H1 (cell line): ENCODE measurements around the gene LRRC43. TPM values are rescaled to one million over a fixed set of nuclear protein-coding genes. Genes with fewer than 3 reads are reported as not detected.

ENCODE experiments used
- CTCF ChIA-PET: fragments of 300-600 bp; sonication (Branson Sonifier 250); formaldehyde crosslinking; loops from one replicate; lab custom pipeline; 2021; ENCODE audit not compliant: partially characterized antibody; lab: Charles Lee
- POLR2A ChIA-PET: fragments of 300-600 bp; sonication (Branson Sonifier 250); formaldehyde crosslinking; loops from one replicate; lab custom pipeline; 2021; ENCODE audit warnings: inconsistent platforms; ENCODE audit not compliant: partially characterized antibody; lab: Charles Lee
- DNase-seq, 2 experiments: peaks; one replicate each; pipeline versions ENCODE4 v3.0.0 to v3.0.0-alpha.2; 2010 to 2022; ENCODE audit warnings: low spot score in 2 of 2, low read depth in 1 of 2, mixed read lengths in 1 of 2
- FAIRE-seq: peaks from 2 replicates; lab custom pipeline; 2011; peaks lifted over from hg19 to GRCh38; lab: Jason Lieb, UNC
- H2AFZ ChIP-seq: 2 replicates; pipeline ENCODE4 v1.8.1; 2012; ENCODE audit warnings: low read length, inconsistent platforms
- H2AK5ac ChIP-seq: 2 replicates; pipeline ENCODE4 v1.6.1; 2013; ENCODE audit warnings: low read depth, low read length
- H2BK120ac ChIP-seq: replicated peaks from 2 replicates; pipeline ENCODE3; 2013; ENCODE audit warnings: low read depth, low read length, inconsistent platforms
- H2BK12ac ChIP-seq: 2 replicates; pipeline ENCODE4 v1.6.1; 2013; ENCODE audit warnings: low read depth, low read length
- H2BK15ac ChIP-seq: 2 replicates; pipeline ENCODE4 v1.6.1; 2013; ENCODE audit warnings: low read length
- H2BK20ac ChIP-seq: 2 replicates; pipeline ENCODE4 v1.6.1; 2013; ENCODE audit warnings: low read length
- H2BK5ac ChIP-seq: 2 replicates; pipeline ENCODE4 v1.6.1; 2013; ENCODE audit warnings: low read depth, low read length
- H3K14ac ChIP-seq: 2 replicates; pipeline ENCODE4 v1.6.1; 2013; ENCODE audit warnings: inconsistent platforms; ENCODE audit not compliant: insufficient read length
- H3K18ac ChIP-seq: 2 replicates; pipeline ENCODE4 v1.6.1; 2013; ENCODE audit warnings: low read length; ENCODE audit errors: extremely low read depth
- H3K23ac ChIP-seq: 2 replicates; pipeline ENCODE4 v1.6.1; 2013; ENCODE audit warnings: inconsistent platforms; ENCODE audit not compliant: insufficient read length
- H3K23me2 ChIP-seq: 2 replicates; pipeline ENCODE4 v1.6.1; 2013; ENCODE audit warnings: low read depth, low read length
- H3K27ac ChIP-seq: 2 replicates; pipeline ENCODE4 v1.6.1; 2011; ENCODE audit warnings: low read depth, low read length, inconsistent platforms
- H3K27me3 ChIP-seq, 4 experiments: replicated peaks in 1 of 4; 1 replicate in 1 of 4; 2 replicates in 3 of 4; pipeline versions ENCODE4 v1.6.1 to v1.8.1; 2011 to 2013; ENCODE audit warnings: low read length in 3 of 4, mild to moderate bottlenecking in 3 of 4, inconsistent platforms in 2 of 4, mixed read lengths in 2 of 4, moderate library complexity in 1 of 4; ENCODE audit not compliant: control insufficient read depth in 3 of 4, insufficient read depth in 3 of 4; ENCODE audit errors: extremely low read depth in 1 of 4
- H3K36me3 ChIP-seq, 4 experiments: 2 replicates each; pipeline versions ENCODE4 v1.6.1 to v1.8.1; 2011 to 2013; ENCODE audit warnings: mild to moderate bottlenecking in 4 of 4, low read length in 3 of 4, moderate library complexity in 2 of 4, control low read depth in 1 of 4, inconsistent platforms in 1 of 4; ENCODE audit not compliant: insufficient read depth in 4 of 4, control insufficient read depth in 2 of 4
- H3K4ac ChIP-seq: replicated peaks from 2 replicates; pipeline ENCODE3; 2013; ENCODE audit warnings: low read length, low read depth, mixed read lengths, inconsistent platforms; ENCODE audit not compliant: insufficient read length
- H3K4me1 ChIP-seq, 4 experiments: replicated peaks in 1 of 4; 1 replicate in 1 of 4; 2 replicates in 3 of 4; pipeline versions ENCODE4 v1.6.1 to v1.8.1; 2011 to 2013; ENCODE audit warnings: low read length in 3 of 4, inconsistent platforms in 2 of 4, mixed read lengths in 1 of 4; ENCODE audit not compliant: insufficient read depth in 4 of 4, control insufficient read depth in 3 of 4
- H3K4me2 ChIP-seq, 2 experiments: 2 replicates each; pipeline versions ENCODE4 v1.6.1 to v1.8.1; 2011 to 2013; ENCODE audit warnings: low read depth in 2 of 2, low read length in 2 of 2, control low read depth in 1 of 2, inconsistent platforms in 1 of 2, mild to moderate bottlenecking in 1 of 2; ENCODE audit not compliant: insufficient read depth in 1 of 2
- H3K4me3 ChIP-seq, 4 experiments: fragments of 200-600, 300-600 bp in 1 of 4; sonication (generic), shearing (Covaris generic), sonication (Bioruptor Twin) in 1 of 4; 2 replicates each; pipeline versions ENCODE4 v1.5.1 to v1.8.1; 2011 to 2016; ENCODE audit warnings: low read length in 4 of 4, low read depth in 3 of 4, control low read depth in 2 of 4, inconsistent platforms in 2 of 4, mild to moderate bottlenecking in 2 of 4, mixed read lengths in 1 of 4, moderate library complexity in 1 of 4; ENCODE audit not compliant: insufficient read depth in 2 of 4; ENCODE audit errors: extremely low read depth in 1 of 4
- H3K56ac ChIP-seq: replicated peaks from 2 replicates; pipeline ENCODE3; 2013; ENCODE audit warnings: low read depth, mild to moderate bottlenecking, mixed read lengths, low read length, inconsistent platforms; ENCODE audit not compliant: insufficient read length
- H3K79me1 ChIP-seq: 2 replicates; pipeline ENCODE4 v1.6.1; 2013; ENCODE audit warnings: low read depth, low read length, control low read depth
- H3K79me2 ChIP-seq, 2 experiments: 2 replicates each; pipeline versions ENCODE4 v1.6.1 to v1.8.1; 2012 to 2013; ENCODE audit warnings: low read length in 2 of 2, mild to moderate bottlenecking in 2 of 2, inconsistent platforms in 1 of 2; ENCODE audit not compliant: insufficient read depth in 2 of 2, control insufficient read depth in 1 of 2
- H3K9ac ChIP-seq, 4 experiments: replicated peaks in 1 of 4; 1 replicate in 1 of 4; 2 replicates in 3 of 4; pipeline versions ENCODE4 v1.6.1 to v1.8.1; 2011 to 2013; ENCODE audit warnings: low read depth in 3 of 4, low read length in 3 of 4, control low read depth in 2 of 4, mild to moderate bottlenecking in 2 of 4, moderate library complexity in 2 of 4, inconsistent platforms in 1 of 4; ENCODE audit errors: extremely low read depth in 1 of 4
- H3K9me3 ChIP-seq, 2 experiments: 2 replicates each; pipeline versions ENCODE4 v1.6.1 to v1.8.1; 2012 to 2013; ENCODE audit warnings: mild to moderate bottlenecking in 2 of 2, moderate library complexity in 2 of 2, control low read depth in 1 of 2, inconsistent platforms in 1 of 2, low read depth in 1 of 2, low read length in 1 of 2, mixed read lengths in 1 of 2; ENCODE audit not compliant: insufficient read depth in 2 of 2
- H4K20me1 ChIP-seq, 2 experiments: replicated peaks in 1 of 2; 2 replicates each; pipeline versions ENCODE3 to v1.8.1; 2011 to 2013; ENCODE audit warnings: inconsistent platforms in 2 of 2, low read length in 2 of 2, mild to moderate bottlenecking in 1 of 2; ENCODE audit not compliant: insufficient read depth in 2 of 2, control insufficient read depth in 1 of 2
- H4K5ac ChIP-seq: 2 replicates; pipeline ENCODE4 v1.6.1; 2013; ENCODE audit warnings: low read length, low read depth, mixed read lengths, inconsistent platforms; ENCODE audit not compliant: insufficient read length
- H4K8ac ChIP-seq: 2 replicates; pipeline ENCODE4 v1.8.0; 2013; ENCODE audit warnings: mild to moderate bottlenecking, moderate library complexity, low read length, inconsistent platforms; ENCODE audit not compliant: insufficient read depth; ENCODE audit errors: extremely low read depth
- H4K91ac ChIP-seq: replicated peaks from 2 replicates; pipeline ENCODE3; 2013; ENCODE audit warnings: low read length, mixed read lengths, inconsistent platforms; ENCODE audit not compliant: insufficient read length
- ASH2L ChIP-seq: fragments of 200-600, 300-600 bp; sonication (generic); IDR thresholded peaks from one replicate; pipeline ENCODE4 v1.7.1; 2017; ENCODE audit warnings: low read length
- ATF2 ChIP-seq: IDR thresholded peaks from 2 replicates; pipeline ENCODE4 v1.6.1; 2012; ENCODE audit warnings: low read length, inconsistent platforms
- CBX5 ChIP-seq: fragments of 300-800, 300-1000 bp; sonication (generic); IDR thresholded peaks from 2 replicates; pipeline ENCODE4 v1.7.1; 2016; ENCODE audit warnings: antibody characterized with exemption, low read length, low read depth
- CREB1 ChIP-seq: IDR thresholded peaks from 2 replicates; pipeline ENCODE4 v1.6.1; 2012; ENCODE audit warnings: inconsistent platforms
- EZH2 ChIP-seq: fragments of 200-600 bp; sonication (generic); IDR thresholded peaks from 2 replicates; pipeline ENCODE4 v1.7.1; 2012; ENCODE audit warnings: low read depth, mild to moderate bottlenecking, moderate library complexity, low read length, inconsistent platforms; ENCODE audit not compliant: severe bottlenecking
- FOSL1 ChIP-seq: IDR thresholded peaks from 2 replicates; pipeline ENCODE4 v1.6.1; 2011; ENCODE audit warnings: mild to moderate bottlenecking, low read depth, low read length, moderate library complexity; ENCODE audit not compliant: insufficient read depth
- KDM5A ChIP-seq: fragments of 200-600 bp; IDR thresholded peaks from 2 replicates; pipeline ENCODE4 v1.7.1; 2012; ENCODE audit warnings: mild to moderate bottlenecking, low read length, inconsistent platforms, mixed read lengths
- POLR2AphosphoS5 ChIP-seq: IDR thresholded peaks from 2 replicates; pipeline ENCODE4 v1.6.1; 2011; ENCODE audit warnings: low read depth, low read length
- RBBP5 ChIP-seq: IDR thresholded peaks from 2 replicates; pipeline ENCODE4 v1.7.1; 2012; ENCODE audit warnings: low read depth, mild to moderate bottlenecking, inconsistent platforms, low read length, moderate library complexity, borderline replicate concordance
- SIRT6 ChIP-seq: IDR thresholded peaks from one replicate; pipeline ENCODE4 v1.7.1; 2012; ENCODE audit warnings: low read length, inconsistent platforms
- SIX5 ChIP-seq: IDR thresholded peaks from 2 replicates; pipeline ENCODE4 v1.6.1; 2011; ENCODE audit warnings: mild to moderate bottlenecking, low read depth, low read length
- USF2 ChIP-seq: IDR thresholded peaks from 2 replicates; pipeline ENCODE4 v1.6.1; 2011; ENCODE audit warnings: low read length, improper control_type of control experiment
- YY1 ChIP-seq: IDR thresholded peaks from 2 replicates; pipeline ENCODE4 v1.6.1; 2011; ENCODE audit warnings: low read depth, mild to moderate bottlenecking, low read length
- WGBS, 2 experiments: shearing (Covaris generic) in 1 of 2; methylation state at CpG; one replicate each; pipeline versions ENCODE4 v1.1.6 to v1.1.7; 2013 to 2015; ENCODE audit warnings: low lambda C conversion rate in 2 of 2, mixed read lengths in 2 of 2, inconsistent platforms in 1 of 2, low coverage in 1 of 2, missing lambda C conversion rate in 1 of 2; ENCODE audit not compliant: insufficient replicate concordance in 2 of 2, insufficient coverage in 1 of 2, insufficient read length in 1 of 2; ENCODE audit errors: extremely low coverage in 1 of 2, missing lambda C conversion rate in 1 of 2; 5-methylcytosine and 5-hydroxymethylcytosine counted together
- polyA plus RNA-seq, 7 experiments: library from polyadenylated mRNA; depleted of rRNA in 3 of 7; stranded (reverse) in 5 of 7; unstranded in 2 of 7; fragments of >200 nt in 5 of 7; fragments of 200-250 nt in 2 of 7; gene quantifications; 1 replicate in 5 of 7; 2 replicates in 1 of 7; 4 replicates in 1 of 7; pipeline versions ENCODE4 v1.2.1 to v1.2.3, GENCODE V29; 2011 to 2013; ENCODE audit warnings: missing spikeins in 2 of 7, mixed read lengths in 2 of 7
- total RNA-seq: library from RNA; stranded (reverse); fragmentation: NEBNext Ultra II Directional; extraction: Animal tissue kit (Norgen Biotek cat#: 25700); gene quantifications from 2 replicates; pipeline ENCODE4 v1.2.1, GENCODE V29; 2021

LRRC43 gene
- total and polyA plus RNA-seq, 2 of the 8 experiments (the other 6 are each of a cell fraction or from before 2014, with no cell fraction given) = 0.35 to 0.44 TPM

- no peak for FAIRE-seq
- ChIA-PET CTCF (interaction anchor here (1.1 to 1.7 kb wide), 3 partner anchors 63 to 132 kb away, joined by 3 to 4 read pairs (median 4); no protein-coding TSS in a partner anchor), POLR2A (interaction anchor here (0.7 to 1.1 kb wide), 4 partner anchors 15 to 311 kb away, joined by 3 to 5 read pairs (median 3); no protein-coding TSS in a partner anchor)
- Histone ChIP-seq H3K79me2 (no peaks in the 10 kb centered on the region), H3K23me2 (no peaks in the 10 kb centered on the region), H2BK5ac (no peak overlapping the region), H2AFZ (no peak overlapping the region), H2BK15ac (no peak overlapping the region), H3K27me3 (no peaks in the 10 kb centered on the region), H3K23ac (no peak overlapping the region), H4K91ac (no peak overlapping the region), H2BK20ac (no peak overlapping the region), H2BK120ac (no peak overlapping the region), H2BK12ac (no peak overlapping the region), H3K9ac (no peak overlapping the region), H3K14ac (no peak overlapping the region), H3K4ac (no peak overlapping the region), H2AK5ac (no peak overlapping the region), H3K4me1 (no peaks in the 10 kb centered on the region), H3K18ac (no peak overlapping the region), H3K9me3 (no peaks in the 10 kb centered on the region), H4K5ac (no peak overlapping the region), H4K20me1 (no peaks in the 10 kb centered on the region), H3K36me3 (no peaks in the 10 kb centered on the region), H3K56ac (no peak overlapping the region), H3K4me2 (no peak overlapping the region), H3K79me1 (no peaks in the 10 kb centered on the region), H3K27ac (no peak overlapping the region), H3K4me3 (no peak overlapping the region), H4K8ac (no peak overlapping the region)
- DNase-seq = no peak
- WGBS, 2 experiments = 89% methylated on average over 4 of the region's 4 CpGs; no CpG with 5 or more reads in 1 of the 2 experiments
- no peak for TF ChIP-seq SIX5
- no peak for TF ChIP-seq SIRT6
- TF ChIP-seq USF2 = no peak
- no peak for TF ChIP-seq ASH2L
- TF ChIP-seq RBBP5 = no peak
- TF ChIP-seq CBX5 = no peak
- no peak for TF ChIP-seq POLR2AphosphoS5
- no peak for TF ChIP-seq ATF2
- no peak for TF ChIP-seq EZH2
- TF ChIP-seq KDM5A = no peak
- no peak for TF ChIP-seq FOSL1
- TF ChIP-seq CREB1 = no peak
- no peak for TF ChIP-seq YY1
Observed at GRCh38 chr12:122195405-122195804, 12.5 kb downstream of the LRRC43 start.
